HG03097 (cell line): ENCODE measurements around the gene ZMYND8.

Source experiments
- ATAC-seq: cut with Tn5 transposase; IDR thresholded peaks from one replicate; pipeline ENCODE4 v1.9.1; 2021; ENCODE audit not compliant: unreplicated experiment, low FRiP score

The ZMYND8 gene

DNA sequence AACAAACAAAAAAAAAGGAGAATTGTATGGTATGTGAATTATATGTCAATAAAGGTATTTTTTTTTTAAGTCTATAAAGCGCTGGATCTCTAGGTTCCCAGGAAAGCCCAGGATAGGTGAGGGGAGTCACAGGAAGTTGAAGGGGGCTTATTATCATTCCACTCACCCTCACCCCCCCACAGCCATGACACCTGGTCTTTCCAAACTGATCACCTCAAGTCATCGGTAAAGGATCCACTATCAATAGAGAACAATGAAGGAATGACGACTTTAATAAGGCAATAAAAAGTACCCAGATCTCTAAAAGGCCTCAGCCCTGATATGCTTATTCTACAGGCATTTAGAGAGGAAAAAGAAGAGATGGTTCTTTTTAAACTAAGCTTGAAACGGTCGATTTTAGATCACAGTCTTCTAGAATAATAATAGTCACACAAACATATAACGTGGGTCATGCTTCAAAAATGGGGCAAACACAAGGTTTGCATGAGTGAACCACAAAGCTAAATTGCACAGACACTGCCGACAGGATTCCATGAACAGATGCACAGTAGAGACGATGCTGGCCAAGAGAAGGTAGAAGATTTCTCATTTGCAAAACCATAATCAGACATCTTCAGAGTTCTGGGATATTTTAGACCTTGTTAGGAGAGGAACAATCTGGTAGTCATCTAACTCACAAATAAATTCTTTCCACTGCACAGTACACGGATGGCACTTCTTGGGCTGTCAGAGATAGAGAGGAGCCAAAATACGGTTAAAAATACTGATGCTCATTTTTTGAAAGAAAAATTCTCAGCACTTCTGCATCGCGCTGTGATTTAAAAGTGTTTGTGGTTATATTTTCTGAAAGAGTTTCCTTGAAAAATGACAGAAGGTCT lies 21.0 kb downstream of the ZMYND8 start:
- no peak for ATAC-seq

DNA sequence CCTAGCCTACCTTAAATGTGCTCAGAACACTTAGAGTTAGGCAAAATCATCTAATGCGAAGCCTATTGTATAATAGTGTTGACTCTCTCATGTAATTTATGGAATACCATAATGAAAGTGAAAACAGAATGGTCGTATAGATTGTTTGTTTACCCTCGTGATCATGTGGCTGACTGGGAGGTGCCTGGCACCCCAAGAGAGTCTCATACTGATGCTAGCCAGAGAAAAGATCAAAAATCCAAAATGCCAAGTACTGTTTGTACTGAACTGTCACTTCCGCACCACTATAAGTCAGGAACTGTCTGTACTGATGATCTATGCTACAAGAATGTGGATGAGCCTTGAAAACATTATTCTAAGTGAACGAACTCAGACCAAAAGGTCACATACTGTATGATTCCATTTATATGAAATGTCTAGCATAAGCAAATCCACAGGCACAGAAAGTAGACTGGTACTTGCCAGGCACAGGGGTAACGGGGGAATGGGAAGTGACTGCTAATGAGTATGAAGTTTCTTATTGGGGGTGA lies 22.4 kb downstream of the ZMYND8 start:
- no peak for ATAC-seq

DNA sequence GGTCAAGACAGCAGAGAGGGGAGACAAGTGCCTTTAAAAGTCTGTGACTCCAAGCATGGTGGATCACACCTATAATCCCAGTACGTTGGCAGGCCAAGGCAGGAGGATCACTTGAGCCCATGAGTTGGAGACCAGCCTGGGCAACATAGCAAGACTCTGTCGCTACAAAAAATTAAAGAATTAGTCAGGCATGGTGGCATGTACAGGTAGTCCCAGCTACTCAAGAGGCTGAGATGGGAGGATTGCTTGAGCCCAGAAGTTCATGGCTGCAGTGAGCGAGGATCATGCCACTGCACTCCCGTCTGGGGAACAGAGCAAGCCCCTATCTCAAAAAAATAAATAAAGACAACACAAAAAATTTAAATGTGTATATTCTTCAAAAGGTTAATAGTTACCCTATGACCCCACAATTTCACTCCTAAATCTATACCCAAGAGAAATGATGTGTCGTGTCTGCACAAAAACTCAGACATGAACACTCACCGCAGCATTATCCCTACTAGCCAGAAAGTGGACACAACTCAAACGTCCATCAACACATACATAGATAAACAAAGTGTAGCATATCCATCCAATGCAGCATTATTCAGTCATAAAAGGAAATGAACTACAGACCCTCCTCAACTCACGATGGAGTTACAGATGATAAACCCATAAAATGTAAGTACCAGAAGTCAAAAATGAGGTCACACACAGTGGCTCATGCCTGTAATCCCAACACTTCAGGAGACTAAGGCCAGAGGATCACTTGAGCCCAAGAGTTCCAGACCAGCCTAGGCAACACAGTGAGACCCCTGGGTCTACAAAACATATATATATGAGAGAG lies 23.9 kb downstream of the ZMYND8 start:
- ATAC-seq = no peak

DNA sequence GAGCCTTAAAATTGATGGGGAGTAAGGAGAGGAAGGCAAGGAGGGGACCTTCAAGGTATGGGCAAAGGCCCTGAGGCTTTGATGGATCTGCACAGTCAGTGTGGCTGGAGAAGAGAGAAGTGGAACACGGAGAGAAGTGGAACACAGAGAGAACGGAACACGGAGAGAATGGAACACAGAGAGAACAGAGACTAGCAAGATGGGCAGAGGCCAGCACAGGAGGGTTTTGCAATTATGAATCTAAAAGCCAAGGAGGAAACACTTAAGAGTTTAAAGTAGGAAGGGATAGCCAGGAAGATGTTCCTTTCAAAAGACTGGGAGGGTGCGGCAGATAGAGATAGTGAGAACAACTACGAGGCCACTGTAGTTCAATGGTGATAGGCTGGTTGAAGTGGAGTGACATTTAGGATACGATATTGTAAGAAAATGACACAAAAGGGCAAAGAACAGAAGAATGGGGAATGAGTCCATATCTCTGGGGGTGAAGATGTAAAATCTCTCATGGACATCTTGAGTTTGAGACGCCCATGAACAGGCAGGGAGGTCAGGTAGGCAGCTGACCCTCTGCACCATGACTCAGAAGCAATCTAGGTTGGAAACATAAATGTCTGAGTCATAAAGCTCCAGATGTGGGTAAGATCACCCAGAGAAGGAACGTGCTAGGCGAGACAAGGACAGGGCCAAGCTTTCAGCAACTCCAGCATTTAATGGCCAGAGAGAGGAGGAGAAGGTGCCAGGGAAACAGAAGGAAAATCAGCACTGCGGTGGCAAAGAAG lies 25.4 kb downstream of the ZMYND8 start:
- no peak for ATAC-seq

DNA sequence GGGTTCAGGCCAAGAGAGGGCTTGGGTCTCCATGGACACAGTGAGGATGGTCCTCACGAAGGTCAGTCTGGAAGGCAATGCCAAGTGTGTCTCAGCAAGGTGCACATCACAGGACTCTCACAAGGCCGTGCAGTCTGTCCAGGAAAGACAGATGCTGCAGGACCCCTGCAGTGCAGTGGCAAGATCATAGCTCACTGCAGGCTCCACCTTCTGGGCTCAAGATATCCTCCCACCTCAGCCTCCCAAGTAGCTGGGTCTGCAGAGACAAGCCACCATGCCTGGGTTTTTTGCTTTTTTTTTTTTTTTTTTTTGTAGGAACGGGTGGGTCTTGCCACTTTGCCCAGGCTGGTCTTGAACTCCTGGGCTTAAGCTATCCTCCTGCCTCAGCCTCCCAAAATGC lies 26.4 kb downstream of the ZMYND8 start:
- ATAC-seq = no peak

DNA sequence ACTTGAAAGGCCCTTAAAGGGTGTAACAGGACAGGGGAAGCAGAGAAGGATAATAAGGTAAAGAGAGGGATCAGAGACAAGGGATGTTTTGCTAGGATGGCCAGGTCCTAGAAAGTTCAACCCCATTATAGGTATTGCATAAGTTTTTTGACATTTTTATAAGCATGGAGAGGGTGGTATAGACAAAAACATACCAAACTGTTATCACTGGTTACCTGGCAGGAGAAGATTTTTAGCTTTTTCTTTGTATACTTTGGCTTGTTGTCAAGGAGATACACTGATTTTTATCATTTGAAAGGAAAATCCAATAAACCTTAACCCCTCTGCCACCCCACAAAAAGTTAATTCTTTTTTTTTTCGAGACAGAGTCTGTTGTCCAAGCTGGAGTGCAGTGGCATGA lies 28.4 kb downstream of the ZMYND8 start:
- ATAC-seq = no peak

DNA sequence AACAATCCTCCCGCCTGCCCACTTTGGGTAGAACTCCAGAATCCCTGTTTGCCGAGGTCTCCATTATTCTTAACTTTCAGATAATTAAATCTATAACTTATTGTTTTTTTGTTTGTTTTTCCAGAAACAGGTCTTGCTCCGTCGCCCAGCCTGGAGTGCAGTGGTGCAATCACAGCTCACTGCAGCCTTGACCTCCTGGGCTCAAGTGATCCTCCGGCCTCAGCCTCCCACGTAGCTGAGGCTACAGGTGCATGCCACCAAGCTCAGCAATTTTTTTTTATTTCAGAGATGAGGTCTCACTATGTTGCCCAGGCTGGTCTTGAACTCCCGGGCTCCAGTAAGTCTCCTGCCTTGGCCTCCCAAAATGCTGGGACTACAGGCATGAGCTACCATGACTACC lies 28.8 kb downstream of the ZMYND8 start:
- no peak for ATAC-seq

DNA sequence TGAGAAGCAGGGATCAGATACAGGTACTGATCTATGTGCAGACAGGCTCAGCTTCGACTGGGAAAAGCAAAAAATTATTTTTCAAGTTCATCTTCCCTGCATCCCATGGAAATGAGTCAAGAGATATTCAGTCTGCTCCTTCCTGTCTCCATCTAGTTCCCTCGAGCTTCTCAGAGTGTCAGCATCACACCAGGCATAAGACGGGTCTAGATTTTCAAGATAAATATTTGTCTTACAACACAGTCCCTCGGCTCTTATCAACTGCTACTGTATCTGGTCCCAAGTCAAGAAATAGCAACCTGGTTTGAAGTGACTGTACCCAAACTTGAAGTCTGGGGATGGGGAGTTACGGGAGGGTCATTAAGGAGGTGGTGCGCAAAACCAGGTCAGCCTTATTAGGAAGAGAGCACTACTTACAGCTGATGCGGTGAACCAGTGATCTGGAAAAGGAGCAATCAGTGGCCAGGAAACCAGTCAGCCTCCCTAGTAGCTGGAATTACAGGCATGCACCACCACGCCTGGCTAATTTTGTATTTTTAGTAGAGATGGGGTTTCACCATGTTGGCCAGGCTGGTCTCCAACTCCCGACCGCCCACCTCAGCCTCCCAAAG lies 29.7 kb downstream of the ZMYND8 start:
- ATAC-seq = no peak

DNA sequence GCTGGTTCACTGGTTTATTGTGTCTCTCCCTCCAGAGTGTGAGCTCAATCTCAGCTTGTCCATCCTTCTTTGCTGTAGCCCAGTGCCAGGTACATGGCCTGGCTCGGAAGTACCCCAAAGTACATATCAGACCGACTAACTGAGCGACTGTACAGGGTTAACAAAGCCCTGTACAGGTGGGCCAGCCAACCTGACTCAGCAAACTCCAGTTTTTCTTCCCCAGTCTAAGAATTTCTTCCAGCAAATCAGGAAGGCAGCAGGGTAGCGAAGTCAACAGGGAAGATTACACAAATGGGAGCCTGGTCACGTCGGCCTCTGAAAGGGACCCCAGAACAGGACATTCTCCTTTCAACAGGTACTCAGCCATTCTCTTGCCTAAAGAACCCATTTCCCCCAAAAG lies 31.3 kb downstream of the ZMYND8 start:
- no peak for ATAC-seq

DNA sequence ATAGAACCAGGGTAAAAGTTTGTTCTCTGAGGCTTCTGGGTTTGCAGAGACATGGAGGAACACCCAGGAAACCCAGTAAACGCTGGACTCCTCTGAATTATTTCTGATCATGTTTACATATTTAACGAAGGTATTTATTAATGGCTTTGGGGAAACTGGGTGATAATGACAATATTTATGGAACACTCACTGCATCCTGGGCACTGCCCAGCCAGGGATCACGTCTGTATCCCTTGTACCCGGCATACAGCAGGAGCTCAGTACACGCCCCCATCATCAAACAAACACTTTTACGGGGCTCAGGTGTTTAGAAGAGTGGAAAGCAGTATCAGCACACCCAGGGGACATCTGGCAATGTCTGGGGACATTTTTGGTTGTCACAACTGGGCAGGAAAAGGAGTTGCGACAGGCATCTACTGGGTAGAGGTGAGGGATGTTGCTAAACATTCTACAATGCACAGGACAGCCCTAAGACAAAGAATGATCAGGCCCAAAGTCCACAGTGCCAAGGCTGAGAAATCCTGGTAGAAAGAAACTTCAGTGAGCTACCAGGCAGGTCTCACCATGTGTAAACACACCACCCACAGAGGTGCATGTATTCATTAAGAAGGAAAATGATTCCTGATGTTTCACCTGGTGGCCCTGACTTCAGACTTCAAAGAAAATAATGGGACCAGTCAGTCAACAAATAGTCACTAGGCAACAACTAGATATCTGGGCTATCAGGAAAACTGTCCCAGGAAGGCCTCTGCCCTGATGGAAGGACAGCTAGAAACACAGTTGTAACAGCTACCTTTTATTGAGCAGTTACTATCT lies 35.3 kb downstream of the ZMYND8 start:
- ATAC-seq = no peak

DNA sequence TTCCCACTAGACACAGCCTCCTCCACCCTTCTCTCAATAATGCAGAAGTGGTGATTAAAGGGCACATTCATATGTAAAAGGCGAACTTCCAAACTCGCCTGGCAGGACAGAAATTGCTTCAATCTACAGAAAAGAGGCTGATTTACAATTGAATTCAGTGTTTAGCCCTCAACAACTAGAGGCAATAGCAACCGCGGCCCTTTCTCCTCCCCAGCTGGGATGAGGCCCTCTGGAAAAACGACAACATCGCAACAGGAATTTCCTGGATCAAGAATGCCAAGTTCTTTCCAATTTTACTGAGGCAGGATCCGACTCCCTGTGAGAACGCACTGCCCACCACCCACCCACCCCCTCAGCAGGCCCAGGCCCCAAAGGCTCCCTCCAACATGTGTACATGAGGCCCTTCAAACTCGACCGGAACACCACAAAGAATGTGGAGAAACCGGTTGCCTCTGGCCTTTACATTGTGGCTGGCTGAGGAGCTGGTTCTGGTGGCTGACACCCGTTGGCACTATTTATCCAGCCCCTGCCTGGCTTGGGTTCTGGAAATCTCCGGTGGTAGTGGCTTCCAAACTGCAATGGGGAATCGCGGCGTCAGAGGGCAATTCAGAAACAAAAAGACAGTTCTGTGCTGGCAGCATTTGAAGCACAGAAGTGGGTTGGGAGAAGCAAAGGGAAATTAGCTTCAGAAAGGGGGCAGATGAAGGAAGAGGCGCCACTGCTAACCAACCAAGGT lies 36.8 kb downstream of the ZMYND8 start:
- no peak for ATAC-seq

DNA sequence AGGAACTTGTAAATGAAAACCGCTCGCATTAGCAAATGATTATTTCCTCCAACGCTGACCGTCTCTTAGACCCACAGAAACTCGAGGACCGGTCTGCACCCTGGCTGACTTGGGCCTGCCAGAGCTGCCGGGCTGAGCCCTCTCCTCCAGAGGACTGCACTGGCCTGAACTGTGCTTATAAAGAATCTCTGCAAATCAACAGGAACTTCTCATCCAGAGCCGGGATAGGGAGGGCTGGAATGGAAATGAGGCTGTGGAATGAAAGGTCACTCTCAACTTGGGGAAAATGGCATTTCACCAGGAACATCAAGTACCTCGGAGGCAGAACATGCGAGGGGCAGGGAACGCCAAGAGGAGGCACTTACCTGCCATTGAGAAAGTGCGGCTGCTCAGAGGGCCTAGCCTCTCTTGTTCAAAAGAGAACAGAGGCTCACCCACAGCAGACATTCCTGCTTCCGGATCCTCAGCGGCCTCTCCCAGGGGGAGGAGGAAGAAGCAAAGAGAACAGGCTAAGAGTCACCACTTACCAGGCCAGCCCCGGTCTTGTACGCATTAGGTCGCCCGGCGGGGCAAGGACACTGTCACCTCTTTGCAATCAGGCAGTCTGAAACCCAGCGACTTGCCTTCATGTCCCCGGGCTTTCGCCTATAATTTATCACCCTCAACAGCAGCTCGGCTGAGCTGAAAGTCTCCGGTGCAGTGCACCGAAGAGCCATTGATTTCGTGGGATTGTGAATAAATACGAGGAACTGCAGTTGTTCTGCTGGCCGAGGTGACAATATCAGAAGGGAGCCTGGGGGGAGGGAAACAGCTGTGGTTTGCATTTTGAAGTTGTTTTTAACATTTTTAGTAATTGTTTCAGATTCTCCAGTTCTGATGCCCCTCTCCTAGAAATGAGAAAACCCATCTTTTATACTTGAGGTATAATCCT lies 37.6 kb downstream of the ZMYND8 start:
- no peak for ATAC-seq

DNA sequence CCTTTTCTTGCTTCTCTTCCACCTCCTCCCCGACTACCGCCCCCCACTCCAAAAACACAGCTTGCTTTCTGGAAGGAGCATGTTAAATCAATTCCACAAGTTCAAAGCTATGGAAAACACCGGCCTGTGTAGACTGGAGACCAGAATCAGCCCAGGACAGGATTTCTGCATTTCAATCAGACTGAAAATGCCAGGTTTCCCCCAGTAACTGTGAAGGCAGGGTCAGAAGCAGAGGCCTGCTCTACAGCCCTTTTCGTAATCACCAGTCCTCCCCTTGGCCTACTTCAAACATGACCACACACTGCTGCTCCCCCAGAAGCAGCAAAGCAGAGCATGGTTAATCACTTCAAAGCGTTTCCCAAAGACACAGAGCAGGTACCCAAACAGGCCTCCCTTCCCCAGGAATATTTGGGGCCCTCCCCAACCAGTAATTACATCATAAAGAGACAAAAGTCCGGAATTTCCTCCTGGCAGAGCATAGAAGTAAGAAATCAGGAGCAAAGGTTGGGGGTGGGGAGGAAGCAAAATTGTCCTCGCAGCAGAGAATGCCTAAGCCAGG lies 38.4 kb downstream of the ZMYND8 start:
- no peak for ATAC-seq

DNA sequence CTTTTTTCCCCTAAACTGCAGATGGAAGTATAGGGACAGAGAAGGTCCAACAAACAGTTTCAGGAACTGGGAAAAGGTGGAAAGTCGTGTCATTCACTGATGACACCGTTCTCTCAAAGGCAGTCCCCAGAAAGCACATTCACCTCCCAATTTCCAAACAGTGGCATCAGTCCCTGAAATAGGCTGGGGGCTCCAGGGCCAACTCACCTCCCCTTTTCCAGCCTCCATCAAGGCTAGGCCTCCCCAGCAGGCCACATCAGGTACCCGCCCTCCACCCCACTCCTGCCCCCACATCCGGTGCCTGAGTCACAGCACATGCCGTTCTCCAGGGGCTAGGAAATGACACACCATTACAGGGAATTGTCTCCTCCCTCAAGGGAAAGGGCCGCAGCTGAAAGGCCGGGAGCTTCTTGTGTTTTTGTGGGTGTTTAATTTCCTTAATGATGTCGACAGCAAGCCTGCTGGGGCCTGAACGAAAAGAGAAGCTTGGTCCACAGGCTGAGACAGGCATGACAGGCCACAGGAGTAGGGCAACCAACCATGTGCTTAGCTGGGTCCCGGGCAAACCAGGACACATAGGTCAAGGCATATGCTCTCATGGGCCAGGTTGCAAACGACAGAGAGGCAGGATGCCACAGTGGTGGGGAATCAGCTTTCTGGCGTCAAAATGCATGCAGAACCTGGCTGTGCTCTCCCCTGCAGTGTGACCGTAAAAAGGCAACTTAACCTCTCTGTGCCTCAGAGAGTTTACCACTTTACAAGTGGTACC lies 39.2 kb downstream of the ZMYND8 start:
- no peak for ATAC-seq

DNA sequence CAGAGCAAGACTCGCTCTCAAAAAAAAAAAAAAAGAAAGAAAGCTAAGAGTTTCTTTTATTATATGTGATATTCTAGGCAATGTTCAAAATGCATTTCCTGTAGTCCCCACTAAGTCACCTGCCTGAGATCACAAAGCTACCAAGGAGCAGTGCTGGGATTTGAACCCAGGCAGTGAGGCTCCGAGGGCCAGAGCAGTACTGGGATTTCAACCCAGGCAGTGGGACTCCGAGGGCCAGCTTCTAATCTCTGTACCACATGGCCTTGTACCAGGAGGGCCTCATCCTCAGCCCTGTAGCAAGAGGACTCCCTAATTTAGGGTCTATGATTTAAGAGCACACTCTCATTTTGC lies 39.7 kb downstream of the ZMYND8 start:
- no peak for ATAC-seq

DNA sequence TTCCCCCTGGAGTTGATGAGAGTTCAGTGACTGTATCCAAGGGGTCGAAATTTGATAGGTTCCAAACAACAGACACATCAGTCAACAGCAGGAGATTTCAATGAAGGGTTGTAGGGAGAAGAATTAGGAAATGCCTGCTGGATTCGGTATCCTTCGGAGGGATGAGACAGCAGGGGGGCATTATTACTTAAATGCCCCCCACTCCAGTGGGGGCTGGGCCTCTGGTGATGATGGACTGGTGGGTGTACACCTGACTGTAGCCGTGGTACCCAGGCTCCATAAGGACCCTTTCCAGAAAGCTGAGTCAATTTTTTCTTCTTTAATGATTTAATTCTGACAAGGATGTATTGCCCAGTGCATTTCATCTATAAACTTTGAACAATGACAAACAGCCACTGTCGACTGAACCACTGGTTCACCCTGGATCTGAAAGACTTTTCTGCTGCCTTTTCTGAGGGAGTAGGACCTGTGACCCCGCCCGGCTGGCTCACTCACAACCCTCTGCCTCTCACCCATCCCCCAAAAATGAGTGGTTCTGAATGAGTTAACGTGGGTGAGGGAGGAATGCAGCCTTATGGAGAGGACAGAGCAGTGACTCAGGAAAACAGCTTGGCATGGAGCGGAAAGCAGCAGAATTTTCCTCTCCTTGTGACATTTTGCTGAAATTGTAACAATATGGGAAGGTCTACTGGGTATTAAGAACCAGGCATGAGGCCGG lies 41.0 kb downstream of the ZMYND8 start:
- ATAC-seq = no peak
